Parathyroid adenoma (tissue), 2 donors: Measurements from ENCODE around the gene GNAO1.
A peak's percentile ranks its signal among the peaks of the same experiment; 100 is the strongest.

Source experiments
- H2AFZ ChIP-seq: fragments of 300-600 bp; sonication (generic); one replicate; pipeline ENCODE4 v1.7.0; 2017; ENCODE audit warnings: antibody characterized with exemption, mild to moderate bottlenecking
- H3K27ac ChIP-seq: fragments of 300-600 bp; sonication (generic); one replicate; pipeline ENCODE4 v1.7.0; 2017
- H3K27me3 ChIP-seq: fragments of 300-600 bp; sonication (generic); one replicate; pipeline ENCODE4 v1.7.0; 2017; ENCODE audit warnings: low read length; ENCODE audit not compliant: control insufficient read depth, insufficient read depth
- H3K36me3 ChIP-seq: fragments of 300-600 bp; sonication (generic); one replicate; pipeline ENCODE4 v1.7.0; 2017; ENCODE audit warnings: low read length; ENCODE audit not compliant: control insufficient read depth, insufficient read depth
- H3K4me1 ChIP-seq: fragments of 300-600 bp; sonication (generic); one replicate; pipeline ENCODE4 v1.7.0; 2017; ENCODE audit warnings: control low read depth
- H3K4me2 ChIP-seq: fragments of 300-600 bp; sonication (generic); one replicate; pipeline ENCODE4 v1.7.0; 2017; ENCODE audit warnings: low read length
- H3K4me3 ChIP-seq: fragments of 300-600 bp; sonication (generic); one replicate; pipeline ENCODE4 v1.7.0; 2017; ENCODE audit warnings: low read depth, low read length
- H3K79me2 ChIP-seq: fragments of 300-600 bp; sonication (generic); one replicate; pipeline ENCODE4 v1.7.0; 2017; ENCODE audit warnings: control low read depth
- H3K9ac ChIP-seq: fragments of 300-600 bp; sonication (generic); one replicate; pipeline ENCODE4 v1.7.0; 2017; ENCODE audit warnings: mild to moderate bottlenecking
- H3K9me3 ChIP-seq: fragments of 300-600 bp; sonication (generic); one replicate; pipeline ENCODE4 v1.7.0; 2017; ENCODE audit warnings: low read length; ENCODE audit not compliant: control insufficient read depth
- TF ChIP-seq, protein P1 (sequence below): fragments of 300-600 bp; sonication (generic); IDR thresholded peaks from one replicate; pipeline ENCODE4 v1.7.0; 2017; ENCODE audit warnings: antibody characterized with exemption, mild to moderate bottlenecking
- donor health status: primary hyperparathyroidism.

GNAO1 gene

DNA sequence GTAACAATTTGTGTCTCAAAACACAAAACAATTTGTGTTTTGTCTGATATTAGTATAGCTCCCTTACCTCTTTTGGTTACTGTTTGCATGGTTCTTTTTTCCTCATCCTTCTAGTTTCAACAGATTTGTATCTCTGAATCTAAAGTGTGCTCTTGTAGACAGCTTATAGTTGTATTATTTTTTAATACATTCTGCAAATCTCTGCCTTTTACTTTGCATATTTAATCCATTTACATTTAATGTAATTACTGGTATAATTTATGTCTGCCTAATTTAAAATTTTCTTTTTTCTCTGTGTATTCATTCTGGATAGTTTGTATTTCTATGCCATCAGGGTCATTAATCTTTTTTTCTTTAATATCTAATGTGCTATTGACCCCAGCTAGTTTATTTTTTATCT is 9.9 kb upstream of the GNAO1 start:
- Histone ChIP-seq H3K79me2 (no peaks in the 10 kb centered on the region), H3K27me3 (no peaks in the 10 kb centered on the region), H2AFZ (no peak overlapping the region), H3K36me3 (no peaks in the 10 kb centered on the region), H3K4me1 (no peaks in the 10 kb centered on the region), H3K4me3 (no peak overlapping the region), H3K9ac (no peak overlapping the region), H3K9me3 (no peaks in the 10 kb centered on the region), H3K4me2 (no peak overlapping the region), H3K27ac (no peak overlapping the region)
- TF ChIP-seq, protein P1, sequence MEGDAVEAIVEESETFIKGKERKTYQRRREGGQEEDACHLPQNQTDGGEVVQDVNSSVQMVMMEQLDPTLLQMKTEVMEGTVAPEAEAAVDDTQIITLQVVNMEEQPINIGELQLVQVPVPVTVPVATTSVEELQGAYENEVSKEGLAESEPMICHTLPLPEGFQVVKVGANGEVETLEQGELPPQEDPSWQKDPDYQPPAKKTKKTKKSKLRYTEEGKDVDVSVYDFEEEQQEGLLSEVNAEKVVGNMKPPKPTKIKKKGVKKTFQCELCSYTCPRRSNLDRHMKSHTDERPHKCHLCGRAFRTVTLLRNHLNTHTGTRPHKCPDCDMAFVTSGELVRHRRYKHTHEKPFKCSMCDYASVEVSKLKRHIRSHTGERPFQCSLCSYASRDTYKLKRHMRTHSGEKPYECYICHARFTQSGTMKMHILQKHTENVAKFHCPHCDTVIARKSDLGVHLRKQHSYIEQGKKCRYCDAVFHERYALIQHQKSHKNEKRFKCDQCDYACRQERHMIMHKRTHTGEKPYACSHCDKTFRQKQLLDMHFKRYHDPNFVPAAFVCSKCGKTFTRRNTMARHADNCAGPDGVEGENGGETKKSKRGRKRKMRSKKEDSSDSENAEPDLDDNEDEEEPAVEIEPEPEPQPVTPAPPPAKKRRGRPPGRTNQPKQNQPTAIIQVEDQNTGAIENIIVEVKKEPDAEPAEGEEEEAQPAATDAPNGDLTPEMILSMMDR: no peak

DNA sequence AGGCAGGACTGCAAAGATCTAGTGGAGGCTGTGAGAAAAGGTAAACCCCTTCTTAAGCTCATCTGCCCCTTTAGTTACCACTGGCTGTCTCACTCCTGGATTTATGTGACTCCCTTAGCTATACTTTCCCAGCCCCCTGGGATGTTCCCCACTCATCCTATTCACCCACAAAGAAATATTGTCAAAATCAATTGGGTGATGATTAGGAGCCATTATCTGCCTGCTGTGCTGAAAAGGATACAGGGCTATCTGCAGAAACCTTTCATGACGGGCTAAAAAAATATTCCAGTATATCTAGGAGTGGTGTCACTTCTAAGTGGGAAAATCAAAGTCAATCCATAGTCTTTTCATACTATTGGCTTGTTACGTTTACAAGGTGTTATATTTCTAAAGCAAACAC is 8.0 kb upstream of the GNAO1 start:
- Histone ChIP-seq H3K9ac (no peak overlapping the region), H3K4me1 (no peaks in the 10 kb centered on the region), H3K9me3 (no peaks in the 10 kb centered on the region), H3K4me3 (no peak overlapping the region), H3K79me2 (no peaks in the 10 kb centered on the region), H3K27ac (no peak overlapping the region), H3K27me3 (no peaks in the 10 kb centered on the region), H3K4me2 (no peak overlapping the region), H3K36me3 (no peaks in the 10 kb centered on the region), H2AFZ (no peak overlapping the region)
- TF ChIP-seq, protein P1: no peak

DNA sequence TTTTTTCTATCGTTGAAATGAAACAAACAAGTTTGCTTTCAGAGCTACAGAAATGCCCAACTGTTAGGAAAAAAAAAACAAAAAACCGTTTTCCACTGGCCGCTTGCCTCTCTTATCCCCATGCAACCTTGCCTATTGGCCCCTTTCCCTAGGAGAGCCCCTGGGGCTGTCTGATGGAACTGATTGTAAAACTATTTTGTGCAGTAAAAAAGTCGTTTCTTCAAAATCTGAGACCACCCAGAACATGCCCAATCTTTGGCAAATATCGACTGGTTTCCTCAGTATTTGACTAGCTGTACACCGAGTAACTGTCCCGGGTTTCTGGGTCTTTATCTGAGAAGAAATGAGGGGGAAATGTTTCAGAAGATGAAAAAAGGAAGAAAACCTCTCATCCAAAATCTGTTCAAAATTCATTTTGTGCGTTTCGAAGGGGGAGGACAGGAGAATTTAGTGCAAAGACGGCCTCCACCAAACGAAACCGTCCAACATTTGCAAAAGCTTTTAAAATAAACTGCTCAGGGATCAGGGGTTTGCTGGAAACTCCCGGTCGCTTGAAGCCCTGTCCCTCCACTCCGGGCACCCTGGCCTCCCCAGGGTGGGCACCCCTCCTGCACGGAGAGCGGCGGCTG is 1.1 kb upstream of the GNAO1 start:
- Histone ChIP-seq H3K79me2 (no peaks in the 10 kb centered on the region), H3K27ac (peak overlapping the region; percentile 87), H3K9me3 (no peaks in the 10 kb centered on the region), H3K36me3 (no peaks in the 10 kb centered on the region), H3K9ac (no peak overlapping the region), H3K4me1 (peaks cover 4% of the 10 kb centered on the region), H2AFZ (peak overlapping the region; percentile 97), H3K4me3 (peak overlapping the region; percentile 60), H3K4me2 (peak overlapping the region; percentile 81), H3K27me3 (no peaks in the 10 kb centered on the region)
- TF ChIP-seq, protein P1: no peak

DNA sequence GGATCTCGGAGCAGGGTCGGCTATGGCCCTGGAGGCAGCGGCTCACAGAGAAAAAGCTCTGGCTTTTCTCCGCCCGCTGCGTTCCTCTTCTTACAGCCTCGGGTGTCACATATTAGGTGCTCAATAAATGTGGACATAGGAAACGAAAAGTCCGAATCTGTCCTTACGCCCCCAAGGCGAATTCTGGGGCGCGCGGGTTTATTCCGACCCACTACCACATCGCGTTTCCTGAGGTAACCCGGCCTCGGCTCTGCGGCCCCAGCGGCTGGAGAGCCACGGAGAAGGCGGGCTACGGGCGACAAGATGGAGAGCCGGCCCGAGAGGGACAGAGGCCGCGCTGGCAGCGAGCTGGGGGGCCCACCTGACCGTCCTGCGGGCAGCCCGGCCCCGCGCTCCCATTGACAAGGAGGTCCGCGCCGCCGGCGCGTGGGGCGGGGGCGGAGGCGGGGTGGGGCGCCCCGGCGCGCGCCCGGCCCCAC is 573 bp upstream of the GNAO1 start:
- Histone ChIP-seq H3K4me1 (peaks cover 8% of the 10 kb centered on the region), H3K9me3 (no peaks in the 10 kb centered on the region), H3K4me2 (peak overlapping the region; percentile 81), H2AFZ (peak overlapping the region; percentile 97), H3K4me3 (peak overlapping the region; percentile 60), H3K79me2 (no peaks in the 10 kb centered on the region), H3K27me3 (no peaks in the 10 kb centered on the region), H3K9ac (no peak overlapping the region), H3K27ac (peak overlapping the region; percentile 87), H3K36me3 (no peaks in the 10 kb centered on the region)
- TF ChIP-seq, protein P1: no peak
